Measurements from ENCODE around the gene TTC31.
"Not testable (repeated sequence)": the region's sequence is repeated elsewhere in the genome, so short reads cannot be mapped to it uniquely, and the experiment has no call there.

Gene TTC31

DNA sequence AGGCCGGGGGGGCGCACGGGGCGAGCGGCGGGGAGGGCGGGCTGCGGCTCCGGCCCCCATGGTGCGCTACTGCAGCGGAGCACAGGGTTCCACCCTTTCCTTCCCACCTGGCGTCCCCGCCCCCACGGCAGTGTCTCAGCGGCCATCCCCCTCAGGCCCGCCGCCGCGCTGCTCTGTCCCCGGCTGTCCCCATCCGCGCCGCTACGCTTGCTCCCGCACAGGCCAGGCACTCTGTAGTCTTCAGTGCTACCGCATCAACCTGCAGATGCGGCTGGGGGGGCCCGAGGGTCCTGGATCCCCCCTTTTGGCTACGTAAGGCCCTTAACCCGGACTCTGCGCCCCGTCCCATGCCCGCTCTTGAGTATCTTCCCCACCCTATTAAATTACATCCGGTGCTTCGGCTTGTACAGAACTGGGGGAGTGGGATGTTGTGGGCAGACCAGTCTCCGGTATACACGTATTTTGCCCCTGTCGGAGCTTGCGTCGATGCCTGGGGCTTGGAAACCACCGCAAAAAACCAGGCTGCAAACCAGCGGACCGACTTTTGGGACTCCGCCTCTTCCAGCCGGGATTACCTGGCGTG lies 25.2 kb upstream of the TTC31 start:
- TF ChIP-seq, protein P1, sequence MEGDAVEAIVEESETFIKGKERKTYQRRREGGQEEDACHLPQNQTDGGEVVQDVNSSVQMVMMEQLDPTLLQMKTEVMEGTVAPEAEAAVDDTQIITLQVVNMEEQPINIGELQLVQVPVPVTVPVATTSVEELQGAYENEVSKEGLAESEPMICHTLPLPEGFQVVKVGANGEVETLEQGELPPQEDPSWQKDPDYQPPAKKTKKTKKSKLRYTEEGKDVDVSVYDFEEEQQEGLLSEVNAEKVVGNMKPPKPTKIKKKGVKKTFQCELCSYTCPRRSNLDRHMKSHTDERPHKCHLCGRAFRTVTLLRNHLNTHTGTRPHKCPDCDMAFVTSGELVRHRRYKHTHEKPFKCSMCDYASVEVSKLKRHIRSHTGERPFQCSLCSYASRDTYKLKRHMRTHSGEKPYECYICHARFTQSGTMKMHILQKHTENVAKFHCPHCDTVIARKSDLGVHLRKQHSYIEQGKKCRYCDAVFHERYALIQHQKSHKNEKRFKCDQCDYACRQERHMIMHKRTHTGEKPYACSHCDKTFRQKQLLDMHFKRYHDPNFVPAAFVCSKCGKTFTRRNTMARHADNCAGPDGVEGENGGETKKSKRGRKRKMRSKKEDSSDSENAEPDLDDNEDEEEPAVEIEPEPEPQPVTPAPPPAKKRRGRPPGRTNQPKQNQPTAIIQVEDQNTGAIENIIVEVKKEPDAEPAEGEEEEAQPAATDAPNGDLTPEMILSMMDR (IDR thresholded peaks at IDR 0.05; ENCODE audit: low read depth, low read length, poor library complexity, severe bottlenecking) = no peak
- no peak for TF ChIP-seq EZH2phosphoT487 (IDR thresholded peaks at IDR 0.05; ENCODE audit: borderline replicate concordance, low read length)
- Histone ChIP-seq H4K20me1 (ENCODE audit: control insufficient read depth, insufficient read depth, low read depth, low read length) (no peaks in the 10 kb centered on the region), H3F3A (ENCODE audit: control insufficient read depth, insufficient read depth) (peaks cover 14% of the 10 kb centered on the region), H3K4me2 (ENCODE audit: low read length) (peak overlapping the region; percentile 95), H3K27ac (ENCODE audit: low read depth, low read length) (peak overlapping the region; percentile 90), H3K9me2 (replicated peaks; ENCODE audit: control insufficient read depth, low read length) (no peaks in the 10 kb centered on the region), H3K27me3 (ENCODE audit: control insufficient read depth, low read length) (no peaks in the 10 kb centered on the region), H3K4me1 (ENCODE audit: control insufficient read depth, low read length) (peaks cover 31% of the 10 kb centered on the region), H3K4me3 (ENCODE audit: low read length) (peak overlapping the region; percentile 81), H3K79me2 (ENCODE audit: control insufficient read depth, low read length) (peaks cover 27% of the 10 kb centered on the region), H3K9me3 (ENCODE audit: control insufficient read depth, insufficient read depth, low read length) (no peaks in the 10 kb centered on the region), H3K36me3 (ENCODE audit: control insufficient read depth, low read length) (peaks cover 30% of the 10 kb centered on the region)

- peaks cover 31% of the 10 kb centered on the region for H3K79me2 ChIP-seq (ENCODE audit: control insufficient read depth, low read length)
- no peaks in the 10 kb centered on the region for H3K9me3 ChIP-seq (ENCODE audit: control insufficient read depth, insufficient read depth, low read length)
- H3F3A ChIP-seq (ENCODE audit: control insufficient read depth, insufficient read depth) = peaks cover 12% of the 10 kb centered on the region; the same call in 1 of the 2 replicates
- H3K27me3 ChIP-seq (ENCODE audit: control insufficient read depth, low read length) = no peaks in the 10 kb centered on the region
- peak within 1 kb of the TSS; percentile 90 for H3K27ac ChIP-seq (ENCODE audit: low read depth, low read length)
- H4K20me1 ChIP-seq (ENCODE audit: control insufficient read depth, insufficient read depth, low read depth, low read length) = no peaks in the 10 kb centered on the region
- H3K9me2 ChIP-seq (replicated peaks; ENCODE audit: control insufficient read depth, low read length) = no peaks in the 10 kb centered on the region
- peak within 1 kb of the TSS; percentile 95 for H3K4me2 ChIP-seq (ENCODE audit: low read length)
- peak within 1 kb of the TSS; percentile 81 for H3K4me3 ChIP-seq (ENCODE audit: low read length)
- TF ChIP-seq EZH2phosphoT487 (IDR thresholded peaks at IDR 0.05; ENCODE audit: borderline replicate concordance, low read length) = no peak
- TF ChIP-seq, protein P1 (IDR thresholded peaks at IDR 0.05; ENCODE audit: low read depth, low read length, poor library complexity, severe bottlenecking) = no peak
- H3K4me1 ChIP-seq (ENCODE audit: control insufficient read depth, low read length) = peaks cover 25% of the 10 kb centered on the region
- H3K36me3 ChIP-seq (ENCODE audit: control insufficient read depth, low read length) = peaks cover 37% of the 10 kb centered on the region
These were observed 24.5 kb upstream of the TTC31 start, which contains the start of gene WBP1 for GRCh38 chr2:74458132-74458937. Gene WBP1, plus strand, starts transcription at chr2:74458438. Its CDS starts 165 bp downstream, at chr2:74458603.

DNA sequence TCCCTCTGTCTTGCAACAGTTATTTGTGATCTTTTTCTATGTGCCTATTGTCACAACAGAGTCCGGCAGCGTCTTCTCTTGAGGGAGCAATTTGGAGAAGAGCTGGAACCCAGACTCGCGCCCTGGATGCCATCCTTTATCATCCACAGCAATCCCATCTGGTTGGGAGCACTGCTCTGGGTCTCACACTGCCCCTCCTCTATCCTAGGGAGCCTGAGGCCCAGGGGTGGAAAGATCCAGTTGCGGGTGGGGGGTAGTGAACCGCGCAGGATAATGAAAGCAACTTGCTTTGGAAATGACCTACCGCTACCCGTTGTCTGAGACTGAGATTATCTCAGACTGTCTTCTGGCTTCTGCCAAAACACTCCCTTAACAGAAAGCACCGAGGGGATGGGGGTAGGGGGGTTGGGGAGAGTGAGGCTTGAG lies 23.9 kb upstream of the TTC31 start:
- Histone ChIP-seq H3K4me3 (ENCODE audit: low read length) (peak overlapping the region; percentile 81), H3K27me3 (ENCODE audit: control insufficient read depth, low read length) (no peaks in the 10 kb centered on the region), H4K20me1 (ENCODE audit: control insufficient read depth, insufficient read depth, low read depth, low read length) (no peaks in the 10 kb centered on the region), H3K9me2 (replicated peaks; ENCODE audit: control insufficient read depth, low read length) (no peaks in the 10 kb centered on the region), H3K27ac (ENCODE audit: low read depth, low read length) (no peak overlapping the region), H3K4me2 (ENCODE audit: low read length) (peak overlapping the region; percentile 88), H3K79me2 (ENCODE audit: control insufficient read depth, low read length) (peaks cover 33% of the 10 kb centered on the region), H3F3A (ENCODE audit: control insufficient read depth, insufficient read depth) (peaks cover 12% of the 10 kb centered on the region; the same call in 1 of the 2 replicates), H3K9me3 (ENCODE audit: control insufficient read depth, insufficient read depth, low read length) (no peaks in the 10 kb centered on the region), H3K4me1 (ENCODE audit: control insufficient read depth, low read length) (peaks cover 26% of the 10 kb centered on the region), H3K36me3 (ENCODE audit: control insufficient read depth, low read length) (peaks cover 37% of the 10 kb centered on the region)
- TF ChIP-seq, protein P1 (IDR thresholded peaks at IDR 0.05; ENCODE audit: low read depth, low read length, poor library complexity, severe bottlenecking) = no peak
- no peak for TF ChIP-seq EZH2phosphoT487 (IDR thresholded peaks at IDR 0.05; ENCODE audit: borderline replicate concordance, low read length)

- not testable (repeated sequence) for H4K20me1 ChIP-seq (ENCODE audit: control insufficient read depth, insufficient read depth, low read depth, low read length); H3K9me3 ChIP-seq (ENCODE audit: control insufficient read depth, insufficient read depth, low read length); H3K27me3 ChIP-seq (ENCODE audit: control insufficient read depth, low read length); H3K27ac ChIP-seq (ENCODE audit: low read depth, low read length); H3K9me2 ChIP-seq (replicated peaks; ENCODE audit: control insufficient read depth, low read length)
- Histone ChIP-seq H3K4me1 (ENCODE audit: control insufficient read depth, low read length) (peaks cover 26% of the 10 kb centered on the region), H3F3A (ENCODE audit: control insufficient read depth, insufficient read depth) (peaks cover 12% of the 10 kb centered on the region; the same call in 1 of the 2 replicates), H3K4me2 (ENCODE audit: low read length) (peak overlapping the region; percentile 88), H3K36me3 (ENCODE audit: control insufficient read depth, low read length) (peaks cover 39% of the 10 kb centered on the region), H3K4me3 (ENCODE audit: low read length) (peak overlapping the region; percentile 81), H3K79me2 (ENCODE audit: control insufficient read depth, low read length) (peaks cover 40% of the 10 kb centered on the region)
These were observed 23.3 kb upstream of the TTC31 start for GRCh38 chr2:74459503-74460118.

GRCh38 chr2:74460187-74460586 lies 22.7 kb upstream of the TTC31 start:
- Histone ChIP-seq H3K79me2 (ENCODE audit: control insufficient read depth, low read length) (peaks cover 43% of the 10 kb centered on the region), H3K36me3 (ENCODE audit: control insufficient read depth, low read length) (peaks cover 42% of the 10 kb centered on the region), H3F3A (ENCODE audit: control insufficient read depth, insufficient read depth) (peaks cover 12% of the 10 kb centered on the region; the same call in 1 of the 2 replicates), H3K4me1 (ENCODE audit: control insufficient read depth, low read length) (peaks cover 26% of the 10 kb centered on the region)
- not testable (repeated sequence) for H3K4me3 ChIP-seq (ENCODE audit: low read length); H3K9me2 ChIP-seq (replicated peaks; ENCODE audit: control insufficient read depth, low read length); H3K27me3 ChIP-seq (ENCODE audit: control insufficient read depth, low read length); H3K9me3 ChIP-seq (ENCODE audit: control insufficient read depth, insufficient read depth, low read length); H3K27ac ChIP-seq (ENCODE audit: low read depth, low read length); H3K4me2 ChIP-seq (ENCODE audit: low read length); H4K20me1 ChIP-seq (ENCODE audit: control insufficient read depth, insufficient read depth, low read depth, low read length)
